ENCODE measurements around the gene YDJC.

DNA sequence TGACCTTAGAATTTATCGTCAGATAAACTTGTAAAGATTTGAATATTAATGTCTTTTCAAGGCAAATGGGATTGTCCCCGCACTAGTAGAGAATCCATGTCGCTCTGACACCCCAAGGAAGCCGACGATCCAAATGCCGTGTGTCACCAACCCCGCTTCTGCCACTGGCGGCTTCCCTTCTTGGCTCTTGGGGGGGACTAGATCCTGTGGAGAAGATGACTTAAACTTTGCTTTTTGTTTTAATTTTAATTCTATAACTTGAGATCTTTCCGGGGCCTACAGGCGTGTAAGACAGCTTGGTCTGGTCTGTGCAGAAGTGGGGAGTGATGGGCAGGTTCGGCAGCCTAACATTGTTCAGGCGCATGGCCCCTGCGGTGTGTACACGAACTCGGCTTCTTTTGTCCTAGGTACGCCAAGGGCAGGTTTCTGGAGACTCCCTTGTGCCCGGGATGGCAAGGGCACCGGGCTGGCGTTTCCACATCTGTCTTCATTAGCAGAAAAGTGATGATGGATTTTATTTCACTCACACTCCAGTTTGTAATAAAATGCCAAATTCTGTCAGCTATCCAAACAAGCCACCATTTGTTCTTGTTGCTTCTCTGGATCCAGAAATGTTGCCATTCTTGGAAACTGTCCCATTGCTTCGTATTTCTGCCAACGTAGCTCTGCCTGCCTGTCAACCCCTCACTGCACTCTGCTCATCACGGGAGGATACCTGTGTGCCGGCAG, 6.7 kb downstream of the YDJC start:
- TF ChIP-seq, protein P1, sequence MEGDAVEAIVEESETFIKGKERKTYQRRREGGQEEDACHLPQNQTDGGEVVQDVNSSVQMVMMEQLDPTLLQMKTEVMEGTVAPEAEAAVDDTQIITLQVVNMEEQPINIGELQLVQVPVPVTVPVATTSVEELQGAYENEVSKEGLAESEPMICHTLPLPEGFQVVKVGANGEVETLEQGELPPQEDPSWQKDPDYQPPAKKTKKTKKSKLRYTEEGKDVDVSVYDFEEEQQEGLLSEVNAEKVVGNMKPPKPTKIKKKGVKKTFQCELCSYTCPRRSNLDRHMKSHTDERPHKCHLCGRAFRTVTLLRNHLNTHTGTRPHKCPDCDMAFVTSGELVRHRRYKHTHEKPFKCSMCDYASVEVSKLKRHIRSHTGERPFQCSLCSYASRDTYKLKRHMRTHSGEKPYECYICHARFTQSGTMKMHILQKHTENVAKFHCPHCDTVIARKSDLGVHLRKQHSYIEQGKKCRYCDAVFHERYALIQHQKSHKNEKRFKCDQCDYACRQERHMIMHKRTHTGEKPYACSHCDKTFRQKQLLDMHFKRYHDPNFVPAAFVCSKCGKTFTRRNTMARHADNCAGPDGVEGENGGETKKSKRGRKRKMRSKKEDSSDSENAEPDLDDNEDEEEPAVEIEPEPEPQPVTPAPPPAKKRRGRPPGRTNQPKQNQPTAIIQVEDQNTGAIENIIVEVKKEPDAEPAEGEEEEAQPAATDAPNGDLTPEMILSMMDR (IDR thresholded peaks at IDR 0.05): no peak
- no peak for TF ChIP-seq POLR2A (IDR thresholded peaks at IDR 0.05)

Data from lower leg skin (tissue), 3 donors.